ENCODE measurements around the gene ST6GALNAC3. TPM values are rescaled to one million over a fixed set of nuclear protein-coding genes. Genes with fewer than 3 reads are reported as not detected.
"Not testable (repeated sequence)": the region's sequence is repeated elsewhere in the genome, so short reads cannot be mapped to it uniquely, and the experiment has no call there.

The ST6GALNAC3 gene
- total and polyA plus RNA-seq, 4 donors = 0.50 to 20.2 (median 5.9) TPM

- intact Hi-C loops (cut with DNase I) = no loop called here
- ATAC-seq (ENCODE audit: low FRiP score) = no peak
- no peak overlapping the region for H3K4me3 ChIP-seq (ENCODE audit: low read length in 2 of 2)
Measured at GRCh38 chr1:76640723-76641122, 566.2 kb downstream of the ST6GALNAC3 start.

GRCh38 chr1:76644139-76644538 lies 569.6 kb downstream of the ST6GALNAC3 start:
- intact Hi-C loops (cut with DNase I) = no loop called here
- peaks cover 2% of the 10 kb centered on the region for H3K9me3 ChIP-seq (ENCODE audit: control insufficient read depth, low read length)
- no peaks in the 10 kb centered on the region for H3K36me3 ChIP-seq (ENCODE audit: control insufficient read depth in 1 of 2, insufficient read depth in 2 of 2, low read length in 1 of 2)
- no peak overlapping the region for H3K27ac ChIP-seq (ENCODE audit: low read depth in 1 of 2, low read length in 2 of 2)
- no peak for ATAC-seq (ENCODE audit: low FRiP score)
- 77 to 78% methylated on average over 5 of the region's 5 CpGs for whole genome bisulfite sequencing, 2 donors
- no peaks in the 10 kb centered on the region for H3K4me1 ChIP-seq (ENCODE audit: control insufficient read depth in 1 of 2, insufficient read depth in 2 of 2, low read length in 2 of 2)
- H3K27me3 ChIP-seq (ENCODE audit: control insufficient read depth in 1 of 2, insufficient read depth in 2 of 2, low read length in 1 of 2) = no peaks in the 10 kb centered on the region
- H3K4me3 ChIP-seq (ENCODE audit: low read length in 2 of 2) = no peak overlapping the region
- no peak for DNase-seq

More at GRCh38 chr1:76640723-76641122, 566.2 kb downstream of the ST6GALNAC3 start:
- no peaks in the 10 kb centered on the region for H3K27me3 ChIP-seq (ENCODE audit: control insufficient read depth in 1 of 2, insufficient read depth in 2 of 2, low read length in 1 of 2)
- H3K9me3 ChIP-seq (ENCODE audit: control insufficient read depth, low read length) = peaks cover 2% of the 10 kb centered on the region
- no peak overlapping the region for H3K27ac ChIP-seq (ENCODE audit: low read depth in 1 of 2, low read length in 2 of 2)
- no peaks in the 10 kb centered on the region for H3K4me1 ChIP-seq (ENCODE audit: control insufficient read depth in 1 of 2, insufficient read depth in 2 of 2, low read length in 2 of 2)
- no peaks in the 10 kb centered on the region for H3K36me3 ChIP-seq (ENCODE audit: control insufficient read depth in 1 of 2, insufficient read depth in 2 of 2, low read length in 1 of 2)
- no peak for DNase-seq

GRCh38 chr1:76652860-76653259 lies 578.3 kb downstream of the ST6GALNAC3 start:
- H3K9me3 ChIP-seq (ENCODE audit: control insufficient read depth, low read length); H3K27me3 ChIP-seq (ENCODE audit: control insufficient read depth in 1 of 2, insufficient read depth in 2 of 2, low read length in 1 of 2); ATAC-seq (ENCODE audit: low FRiP score); intact Hi-C loops (cut with DNase I); DNase-seq; H3K36me3 ChIP-seq (ENCODE audit: control insufficient read depth in 1 of 2, insufficient read depth in 2 of 2, low read length in 1 of 2); H3K4me1 ChIP-seq (ENCODE audit: control insufficient read depth in 1 of 2, insufficient read depth in 2 of 2, low read length in 2 of 2); H3K4me3 ChIP-seq (ENCODE audit: low read length in 2 of 2); H3K27ac ChIP-seq (ENCODE audit: low read depth in 1 of 2, low read length in 2 of 2): not testable (repeated sequence)
- 96 to 97% methylated on average over 5 of the region's 5 CpGs for WGBS, 2 donors

- H3K27ac ChIP-seq (ENCODE audit: low read depth in 1 of 2, low read length in 2 of 2) = no peak overlapping the region
- no peaks in the 10 kb centered on the region for H3K27me3 ChIP-seq (ENCODE audit: control insufficient read depth in 1 of 2, insufficient read depth in 2 of 2, low read length in 1 of 2)
- DNase-seq (no peak), ATAC-seq (ENCODE audit: low FRiP score) (no peak)
- intact Hi-C loops (cut with DNase I) = no loop called here
- no peak overlapping the region for H3K4me3 ChIP-seq (ENCODE audit: low read length in 2 of 2)
- H3K9me3 ChIP-seq (ENCODE audit: control insufficient read depth, low read length) = no peaks in the 10 kb centered on the region
- H3K36me3 ChIP-seq (ENCODE audit: control insufficient read depth in 1 of 2, insufficient read depth in 2 of 2, low read length in 1 of 2) = no peaks in the 10 kb centered on the region
- WGBS, 2 donors = 91 to 98% methylated on average over 2 of the region's 2 CpGs
- peaks cover 0 to 3% of the 10 kb centered on the region in 2 donors for H3K4me1 ChIP-seq (ENCODE audit: control insufficient read depth in 1 of 2, insufficient read depth in 2 of 2, low read length in 2 of 2)
Measured at GRCh38 chr1:76657623-76658022, 583.1 kb downstream of the ST6GALNAC3 start.

GRCh38 chr1:76659171-76659940 lies 584.8 kb downstream of the ST6GALNAC3 start:
- no peaks in the 10 kb centered on the region for H3K27me3 ChIP-seq (ENCODE audit: control insufficient read depth in 1 of 2, insufficient read depth in 2 of 2, low read length in 1 of 2)
- intact Hi-C loops (cut with DNase I) = no loop called here
- H3K4me1 ChIP-seq (ENCODE audit: control insufficient read depth in 1 of 2, insufficient read depth in 2 of 2, low read length in 2 of 2) = peaks cover 0 to 3% of the 10 kb centered on the region in 2 donors
- no peak overlapping the region for H3K4me3 ChIP-seq (ENCODE audit: low read length in 2 of 2)
- H3K27ac ChIP-seq (ENCODE audit: low read depth in 1 of 2, low read length in 2 of 2) = no peak overlapping the region
- WGBS, 2 donors = 63 to 69% methylated on average over 4 of the region's 4 CpGs
- DNase-seq = no peak
- H3K36me3 ChIP-seq (ENCODE audit: control insufficient read depth in 1 of 2, insufficient read depth in 2 of 2, low read length in 1 of 2) = no peaks in the 10 kb centered on the region
- no peak for ATAC-seq (ENCODE audit: low FRiP score)
- H3K9me3 ChIP-seq (ENCODE audit: control insufficient read depth, low read length) = no peaks in the 10 kb centered on the region

- no peaks in the 10 kb centered on the region for H3K4me1 ChIP-seq (ENCODE audit: control insufficient read depth in 1 of 2, insufficient read depth in 2 of 2, low read length in 2 of 2)
- intact Hi-C loops (cut with DNase I) = no loop called here
Measured at GRCh38 chr1:76661531-76661930, 587.0 kb downstream of the ST6GALNAC3 start.

GRCh38 chr1:76666499-76666898 lies 592.0 kb downstream of the ST6GALNAC3 start:
- DNase-seq (no peak), ATAC-seq (ENCODE audit: low FRiP score) (no peak)
- intact Hi-C loops (cut with DNase I) = no loop called here
- Histone ChIP-seq H3K27me3 (ENCODE audit: control insufficient read depth in 1 of 2, insufficient read depth in 2 of 2, low read length in 1 of 2) (no peaks in the 10 kb centered on the region), H3K9me3 (ENCODE audit: control insufficient read depth, low read length) (peaks cover 1% of the 10 kb centered on the region), H3K4me1 (ENCODE audit: control insufficient read depth in 1 of 2, insufficient read depth in 2 of 2, low read length in 2 of 2) (no peaks in the 10 kb centered on the region), H3K36me3 (ENCODE audit: control insufficient read depth in 1 of 2, insufficient read depth in 2 of 2, low read length in 1 of 2) (no peaks in the 10 kb centered on the region), H3K27ac (ENCODE audit: low read depth in 1 of 2, low read length in 2 of 2) (no peak overlapping the region), H3K4me3 (ENCODE audit: low read length in 2 of 2) (no peak overlapping the region)
- 50 to 53% methylated on average over 2 of the region's 2 CpGs for WGBS, 2 donors

More at GRCh38 chr1:76661531-76661930, 587.0 kb downstream of the ST6GALNAC3 start:
- H3K27ac ChIP-seq (ENCODE audit: low read depth in 1 of 2, low read length in 2 of 2) = no peak overlapping the region
- H3K9me3 ChIP-seq (ENCODE audit: control insufficient read depth, low read length) = no peaks in the 10 kb centered on the region
- 53 to 59% methylated on average over 2 of the region's 2 CpGs for WGBS, 2 donors
- no peak for DNase-seq
- no peak for ATAC-seq (ENCODE audit: low FRiP score)
- H3K4me3 ChIP-seq (ENCODE audit: low read length in 2 of 2) = no peak overlapping the region
- H3K36me3 ChIP-seq (ENCODE audit: control insufficient read depth in 1 of 2, insufficient read depth in 2 of 2, low read length in 1 of 2) = no peaks in the 10 kb centered on the region
- no peaks in the 10 kb centered on the region for H3K27me3 ChIP-seq (ENCODE audit: control insufficient read depth in 1 of 2, insufficient read depth in 2 of 2, low read length in 1 of 2)

- H3K36me3 ChIP-seq (ENCODE audit: control insufficient read depth in 1 of 2, insufficient read depth in 2 of 2, low read length in 1 of 2) = no peaks in the 10 kb centered on the region
- DNase-seq (no peak), ATAC-seq (ENCODE audit: low FRiP score) (no peak)
- no peak overlapping the region for H3K27ac ChIP-seq (ENCODE audit: low read depth in 1 of 2, low read length in 2 of 2)
- no peaks in the 10 kb centered on the region for H3K27me3 ChIP-seq (ENCODE audit: control insufficient read depth in 1 of 2, insufficient read depth in 2 of 2, low read length in 1 of 2)
- H3K4me1 ChIP-seq (ENCODE audit: control insufficient read depth in 1 of 2, insufficient read depth in 2 of 2, low read length in 2 of 2) = no peaks in the 10 kb centered on the region
- H3K4me3 ChIP-seq (ENCODE audit: low read length in 2 of 2) = no peak overlapping the region
- WGBS, 2 donors = 55 to 67% methylated on average over 5 of the region's 5 CpGs
- intact Hi-C loops (cut with DNase I) = no loop called here
- H3K9me3 ChIP-seq (ENCODE audit: control insufficient read depth, low read length) = peaks cover 1% of the 10 kb centered on the region
Measured at GRCh38 chr1:76668046-76668445, 593.5 kb downstream of the ST6GALNAC3 start.

- no peak for DNase-seq
- H3K27ac ChIP-seq (ENCODE audit: low read depth in 1 of 2, low read length in 2 of 2) = no peak overlapping the region
- no peaks in the 10 kb centered on the region for H3K36me3 ChIP-seq (ENCODE audit: control insufficient read depth in 1 of 2, insufficient read depth in 2 of 2, low read length in 1 of 2)
- H3K27me3 ChIP-seq (ENCODE audit: control insufficient read depth in 1 of 2, insufficient read depth in 2 of 2, low read length in 1 of 2) = no peaks in the 10 kb centered on the region
- H3K9me3 ChIP-seq (ENCODE audit: control insufficient read depth, low read length) = peaks cover 1% of the 10 kb centered on the region
- 72 to 77% methylated on average over 4 of the region's 4 CpGs for WGBS, 2 donors
- ATAC-seq (ENCODE audit: low FRiP score) = no peak
- no peaks in the 10 kb centered on the region for H3K4me1 ChIP-seq (ENCODE audit: control insufficient read depth in 1 of 2, insufficient read depth in 2 of 2, low read length in 2 of 2)
- intact Hi-C loops (cut with DNase I) = no loop called here
- no peak overlapping the region for H3K4me3 ChIP-seq (ENCODE audit: low read length in 2 of 2)
Measured at GRCh38 chr1:76669131-76669530, 594.6 kb downstream of the ST6GALNAC3 start.

Data from aorta (tissue), 5 donors.